Sigmoid colon (tissue), 7 donors: ENCODE results near the gene PCDH19. TPM values are rescaled to one million over a fixed set of nuclear protein-coding genes. Genes with fewer than 3 reads are reported as not detected.
A peak's percentile ranks its signal among the peaks of the same experiment; 100 is the strongest.

Experiments
- DNase-seq: peaks from one replicate; pipeline ENCODE4 v3.0.0-alpha.2; 2019
- H3K27ac ChIP-seq, 4 donors: fragments of 200-600 bp; sonication (generic); one replicate each; pipeline ENCODE4 v1.5.1; 2016 to 2019; ENCODE audit warnings: mild to moderate bottlenecking in 1 of 4
- H3K27me3 ChIP-seq, 3 donors: fragments of 200-600 bp; sonication (generic); one replicate each; pipeline ENCODE4 v1.5.1; 2019; ENCODE audit warnings: mild to moderate bottlenecking in 1 of 3
- H3K36me3 ChIP-seq, 4 donors: fragments of 200-600 bp; sonication (generic); one replicate each; pipeline ENCODE4 v1.5.1; 2016 to 2019
- H3K4me1 ChIP-seq, 4 donors: fragments of 200-600 bp; sonication (generic); one replicate each; pipeline ENCODE4 v1.5.1; 2017 to 2019
- H3K4me3 ChIP-seq, 4 donors: fragments of 200-600 bp; sonication (generic); one replicate each; pipeline ENCODE4 v1.5.1; 2017 to 2019; ENCODE audit warnings: mild to moderate bottlenecking in 2 of 4, moderate library complexity in 1 of 4
- H3K9me3 ChIP-seq, 4 donors: fragments of 200-600 bp in 3 of 4; sonication (generic) in 3 of 4; one replicate each; pipeline versions ENCODE4 v1.5.1 to v1.6.1; 2013 to 2019
- CTCF ChIP-seq, 4 experiments: fragments of 450-650 bp in 3 of 4; fragments of 200-600 bp in 1 of 4; IDR thresholded peaks; one replicate each; pipeline ENCODE4 v1.5.1; 2016 to 2019; ENCODE audit warnings: antibody characterized with exemption in 4 of 4, mild to moderate bottlenecking in 3 of 4, moderate library complexity in 2 of 4
- EP300 ChIP-seq, 4 donors: sonication (generic); formaldehyde crosslinking; IDR thresholded peaks; one replicate each; pipeline ENCODE4 v1.6.1; 2017; ENCODE audit warnings: antibody characterized with exemption in 4 of 4
- POLR2A ChIP-seq, 2 donors: fragments of 450-650 bp; IDR thresholded peaks; one replicate each; pipeline ENCODE4 v1.6.1; 2016; ENCODE audit warnings: antibody characterized with exemption in 2 of 2, mild to moderate bottlenecking in 2 of 2, moderate library complexity in 2 of 2
- POLR2AphosphoS5 ChIP-seq, 4 donors: sonication (generic); formaldehyde crosslinking; IDR thresholded peaks; one replicate each; pipeline ENCODE4 v1.6.1; 2017; ENCODE audit warnings: antibody characterized with exemption in 4 of 4
- WGBS, 2 donors: extraction: QIAGEN DNeasy Blood & Tissue Kit; methylation state at CpG; one replicate each; pipeline ENCODE4 v1.1.7; 2013; 5-methylcytosine and 5-hydroxymethylcytosine counted together
- intact Hi-C: fragments of 100-400 bp; cut with DNase I; formaldehyde crosslinking; loops from one replicate; pipeline ENCODE4 v1.15.1; 2023
- polyA plus RNA-seq, 3 donors: library from polyadenylated mRNA; stranded (reverse); fragments of 200-250 nt; gene quantifications; one replicate each; pipeline ENCODE4 v1.2.3, GENCODE V29; 2013
- total RNA-seq, 4 donors: library from RNA; depleted of rRNA; stranded (reverse); fragments of >200 nt; gene quantifications; one replicate each; pipeline ENCODE4 v1.1.0, GENCODE V29; 2016
- donor health status: healthy with polysubstance abuse.
- donor health status: Bipolar disorder and iron deficiency.
- donor health status: healthy.

The PCDH19 gene
- total and polyA plus RNA-seq, 7 donors = 0.23 to 2.2 (median 0.77) TPM; not detected in 1

GRCh38 chrX:100410901-100411801 is 1.1 kb upstream of the PCDH19 start:
- DNase-seq = peak; percentile 63
- no peak overlapping the region for H3K27ac ChIP-seq

GRCh38 chrX:100408713-100409609 is 1.1 kb downstream of the PCDH19 start:
- intact Hi-C loops = no loop called here
- Histone ChIP-seq H3K36me3 (no peaks in the 10 kb centered on the region), H3K9me3 (no peaks in the 10 kb centered on the region), H3K4me3 (peak overlapping the region in 3 of 4 donors; percentile 30 to 45 (median 40)), H3K27me3 (peaks cover 33 to 80% (median 48%) of the 10 kb centered on the region in 3 donors), H3K27ac (no peak overlapping the region), H3K4me1 (peaks cover 0 to 29% (median 24%) of the 10 kb centered on the region in 4 donors)
- 4 to 5% methylated on average over 87 of the region's 87 CpGs for WGBS, 2 donors
- DNase-seq = no peak
- TF ChIP-seq EP300 (IDR thresholded peaks at IDR 0.05) (no peak), CTCF (IDR thresholded peaks at IDR 0.05) (no peak), POLR2A (IDR thresholded peaks at IDR 0.05) (no peak), POLR2AphosphoS5 (IDR thresholded peaks at IDR 0.05) (no peak)

More at GRCh38 chrX:100410901-100411801, 1.1 kb upstream of the PCDH19 start:
- Histone ChIP-seq H3K4me3 (peak overlapping the region in 3 of 4 donors; percentile 17 to 40 (median 30)), H3K4me1 (peaks cover 0 to 29% (median 24%) of the 10 kb centered on the region in 4 donors), H3K36me3 (no peaks in the 10 kb centered on the region), H3K27me3 (peaks cover 30 to 62% (median 41%) of the 10 kb centered on the region in 3 donors), H3K9me3 (no peaks in the 10 kb centered on the region)
- 4 to 5% methylated on average over 53 of the region's 53 CpGs for WGBS, 2 donors
- TF ChIP-seq POLR2A (IDR thresholded peaks at IDR 0.05) (no peak), EP300 (IDR thresholded peaks at IDR 0.05) (no peak), CTCF (IDR thresholded peaks at IDR 0.05) (no peak), POLR2AphosphoS5 (IDR thresholded peaks at IDR 0.05) (no peak)
- intact Hi-C loops = no loop called here

- Histone ChIP-seq H3K4me1 (peaks cover 0 to 29% (median 24%) of the 10 kb centered on the region in 4 donors), H3K27me3 (peaks cover 33 to 86% (median 49%) of the 10 kb centered on the region in 3 donors), H3K4me3 (peak overlapping the region in 2 of 4 donors; percentile 30 to 40), H3K36me3 (no peaks in the 10 kb centered on the region), H3K9me3 (no peaks in the 10 kb centered on the region), H3K27ac (no peak overlapping the region)
- intact Hi-C loops = no loop called here
- WGBS, 2 donors = 9 to 13% methylated on average over 90 of the region's 90 CpGs
- no peak for DNase-seq
- no peak for TF ChIP-seq POLR2AphosphoS5 (IDR thresholded peaks at IDR 0.05)
- TF ChIP-seq CTCF (IDR thresholded peaks at IDR 0.05) = no peak
- no peak for TF ChIP-seq POLR2A (IDR thresholded peaks at IDR 0.05)
- TF ChIP-seq EP300 (IDR thresholded peaks at IDR 0.05) = no peak
Measured at GRCh38 chrX:100407784-100408712, 2.0 kb downstream of the PCDH19 start.
